ENCODE measurements around the gene ASH1L.
"Not testable (repeated sequence)": the region's sequence is repeated elsewhere in the genome, so short reads cannot be mapped to it uniquely, and the experiment has no call there.

ASH1L gene

GRCh38 chr1:155488419-155488818, 74.2 kb downstream of the ASH1L start:
- DNase-seq = not testable (repeated sequence)

- DNase-seq = no peak
Measured at GRCh38 chr1:155487541-155487940, 75.1 kb downstream of the ASH1L start.

GRCh38 chr1:155486952-155487351, 75.7 kb downstream of the ASH1L start:
- not testable (repeated sequence) for DNase-seq

- no peak for DNase-seq
Measured at GRCh38 chr1:155485945-155486344, 76.7 kb downstream of the ASH1L start.

- no peak for DNase-seq
Measured at GRCh38 chr1:155485222-155485621, 77.4 kb downstream of the ASH1L start.

- DNase-seq = no peak
Measured at GRCh38 chr1:155481741-155482241, 80.8 kb downstream of the ASH1L start.

GRCh38 chr1:155479205-155479604, 83.4 kb downstream of the ASH1L start:
- no peak for DNase-seq

GRCh38 chr1:155478270-155478852, 84.2 kb downstream of the ASH1L start:
- DNase-seq = no peak

- DNase-seq = no peak
Measured at GRCh38 chr1:155474146-155474545, 88.5 kb downstream of the ASH1L start.

GRCh38 chr1:155473151-155473821, 89.3 kb downstream of the ASH1L start:
- DNase-seq = no peak

- no peak for DNase-seq
Measured at GRCh38 chr1:155472491-155473083, 90.0 kb downstream of the ASH1L start.

- DNase-seq = no peak
Measured at GRCh38 chr1:155471891-155472290, 90.7 kb downstream of the ASH1L start.

- no peak for DNase-seq
Measured at GRCh38 chr1:155471026-155471425, 91.6 kb downstream of the ASH1L start.

- no peak for DNase-seq
Measured at GRCh38 chr1:155466996-155467395, 95.6 kb downstream of the ASH1L start.

- no peak for DNase-seq
Measured at GRCh38 chr1:155466617-155466972, 96.0 kb downstream of the ASH1L start.

- DNase-seq = no peak
Measured at GRCh38 chr1:155463865-155464650, 98.5 kb downstream of the ASH1L start.

GRCh38 chr1:155458111-155458510, 104.5 kb downstream of the ASH1L start:
- DNase-seq = no peak

- no peak for DNase-seq
Measured at GRCh38 chr1:155457266-155457665, 105.3 kb downstream of the ASH1L start.

- DNase-seq = no peak
Measured at GRCh38 chr1:155455588-155456195, 106.9 kb downstream of the ASH1L start.

GRCh38 chr1:155454096-155454495, 108.5 kb downstream of the ASH1L start:
- DNase-seq = no peak

GRCh38 chr1:155453141-155453540, 109.5 kb downstream of the ASH1L start:
- DNase-seq = no peak

- no peak for DNase-seq
Measured at GRCh38 chr1:155451199-155451598, 111.4 kb downstream of the ASH1L start.

- DNase-seq = not testable (repeated sequence)
Measured at GRCh38 chr1:155442431-155442830, 120.2 kb downstream of the ASH1L start.
